Measurements from ENCODE around the gene ATP6V1C2.

Gene ATP6V1C2

DNA sequence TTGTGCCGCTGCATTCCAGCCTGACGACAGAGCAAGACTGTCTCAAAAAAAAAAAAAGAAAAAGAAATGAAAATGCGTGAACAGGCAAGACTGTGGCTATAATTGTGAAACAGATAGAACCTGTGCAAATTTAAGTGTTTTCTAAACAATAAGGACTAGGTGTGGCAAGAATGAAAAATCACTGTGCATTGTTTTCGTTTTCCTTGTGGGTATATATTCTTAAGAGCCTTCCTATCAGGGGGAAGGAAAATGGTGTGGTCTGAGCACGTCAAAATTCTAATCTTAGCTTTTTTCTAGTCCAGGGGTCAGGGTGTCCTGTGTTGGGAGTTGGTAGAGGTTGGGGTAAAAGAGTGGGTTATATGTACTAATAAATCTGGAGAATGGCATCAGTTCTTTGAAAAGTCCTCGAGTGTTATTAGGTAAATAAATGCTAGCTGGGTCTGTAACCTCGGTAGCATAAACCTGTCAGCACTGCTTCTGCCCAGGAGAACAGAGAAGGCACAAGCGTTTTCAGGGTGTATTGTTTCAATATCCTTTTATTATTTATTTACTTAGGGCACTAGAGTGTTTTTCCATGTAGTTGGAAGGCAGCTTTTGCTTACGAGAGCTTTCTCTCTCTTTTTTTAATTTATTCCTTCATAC is 11.6 kb downstream of the ATP6V1C2 start:
- no peak for DNase-seq

DNA sequence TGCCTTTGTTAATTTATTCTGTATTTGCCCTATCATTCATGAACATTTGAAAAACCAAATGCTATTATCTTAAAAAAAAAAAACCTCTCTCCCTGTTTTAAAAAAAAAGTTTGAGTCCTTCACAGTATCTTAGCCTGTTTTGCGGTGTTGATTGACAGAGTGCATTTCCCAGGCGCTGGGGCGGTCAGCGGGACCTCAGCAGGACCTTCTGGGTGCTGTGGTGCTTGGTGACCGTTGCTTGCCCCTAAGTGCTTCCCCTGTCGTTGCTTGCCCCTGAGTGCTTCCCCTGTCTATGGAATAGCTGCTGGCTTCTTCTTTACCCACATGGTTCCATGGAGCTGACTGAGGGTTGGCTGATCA is 12.1 kb downstream of the ATP6V1C2 start:
- no peak for DNase-seq

DNA sequence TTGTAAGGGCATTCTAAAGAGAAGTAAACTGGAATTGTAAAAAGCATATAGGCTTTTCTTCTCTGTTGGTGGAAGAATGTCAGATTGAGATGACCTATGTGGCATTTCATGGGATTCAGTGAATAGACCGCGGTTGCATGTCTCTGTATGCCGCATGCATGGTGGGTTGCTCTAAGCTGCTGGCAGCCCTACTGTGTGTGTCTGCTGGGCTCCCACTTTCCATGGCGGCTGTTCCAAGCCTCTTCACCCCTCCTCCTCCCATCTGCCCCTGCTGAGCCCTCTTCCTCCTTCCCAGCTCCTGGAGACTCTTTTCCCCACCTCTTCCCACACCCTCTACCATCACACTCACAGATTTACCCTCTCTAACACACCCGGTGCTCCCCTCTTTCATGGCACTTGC is 12.6 kb downstream of the ATP6V1C2 start:
- no peak for DNase-seq

DNA sequence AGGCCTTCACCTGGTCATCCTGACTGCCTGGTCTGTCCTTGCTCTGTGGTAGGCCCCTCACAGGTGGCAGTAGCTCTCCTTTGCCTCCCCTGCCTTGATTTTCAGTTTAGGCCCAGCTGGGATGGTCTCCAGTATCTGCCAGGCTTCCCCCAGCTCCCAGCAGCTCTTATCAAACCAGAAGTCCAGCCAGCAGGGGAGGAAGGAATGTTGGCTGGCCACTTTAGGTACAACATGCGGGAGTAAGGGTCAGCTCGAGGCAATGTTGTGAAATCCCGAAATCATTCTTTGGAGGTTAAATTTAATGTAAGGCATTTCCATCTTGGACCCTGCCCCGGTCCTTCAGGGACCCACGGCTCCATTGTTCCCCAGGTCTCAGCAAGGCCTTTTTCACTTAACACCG is 16.8 kb downstream of the ATP6V1C2 start:
- DNase-seq, result no peak

DNA sequence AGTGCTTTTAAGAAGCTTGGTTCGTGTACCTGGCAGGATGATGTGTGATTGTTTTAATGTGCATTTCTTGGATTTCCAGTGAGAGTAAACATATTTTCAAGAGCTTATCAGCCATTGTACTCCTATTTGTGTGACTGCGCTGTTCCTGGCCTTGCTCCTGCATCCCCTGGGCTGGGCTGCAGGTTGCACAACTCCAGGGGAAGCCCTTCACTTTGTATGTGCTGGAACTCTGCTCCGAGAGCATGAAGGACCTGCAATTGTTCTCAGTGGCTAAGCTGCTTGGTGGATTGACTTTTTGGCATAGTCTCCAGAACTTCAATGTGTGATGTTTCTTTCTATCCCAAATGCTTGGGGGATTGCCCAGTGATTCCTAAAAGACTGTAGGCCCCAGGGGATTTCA is 18.8 kb downstream of the ATP6V1C2 start:
- DNase-seq, result no peak

DNA sequence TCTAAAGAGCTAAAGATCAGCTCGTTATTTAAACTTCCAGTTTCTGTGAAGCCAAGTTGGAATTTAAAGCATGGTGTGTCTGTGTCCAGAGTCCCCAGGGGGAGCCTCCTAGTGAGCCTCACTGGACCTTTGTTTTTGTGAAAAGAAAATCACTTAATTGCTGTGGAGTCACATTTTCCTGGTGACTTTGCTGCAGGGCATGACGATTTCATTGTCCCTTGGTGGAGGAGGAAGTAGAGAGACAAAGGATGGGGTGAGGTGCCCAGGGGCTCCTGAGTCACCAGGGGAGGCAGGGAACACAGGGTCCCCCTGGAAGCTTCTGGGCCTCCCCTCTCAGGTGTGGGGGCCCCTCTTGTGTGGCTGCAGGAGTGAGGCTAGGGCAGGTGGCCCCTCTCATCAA is 19.7 kb downstream of the ATP6V1C2 start:
- DNase-seq, result no peak

DNA sequence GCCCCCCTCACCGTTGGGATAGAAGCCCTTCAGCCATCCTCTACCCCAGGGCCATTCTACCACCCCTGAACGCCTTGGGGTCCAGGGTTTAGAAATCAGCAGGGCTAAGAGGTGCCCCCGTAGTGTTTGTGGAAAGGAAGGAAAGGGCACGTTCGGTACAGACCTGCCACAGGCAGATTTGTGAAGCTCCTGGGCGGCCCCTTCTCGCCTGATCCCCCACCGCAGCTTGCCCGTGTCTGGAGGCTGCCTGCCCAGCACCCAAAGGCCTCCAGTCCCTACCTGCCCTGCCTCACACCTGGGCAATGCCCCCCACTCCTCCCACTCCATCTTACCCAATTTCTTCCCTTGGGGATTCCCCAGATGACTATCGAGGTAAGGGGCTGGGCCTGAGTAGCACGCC is 21.2 kb downstream of the ATP6V1C2 start:
- DNase-seq, result no peak

DNA sequence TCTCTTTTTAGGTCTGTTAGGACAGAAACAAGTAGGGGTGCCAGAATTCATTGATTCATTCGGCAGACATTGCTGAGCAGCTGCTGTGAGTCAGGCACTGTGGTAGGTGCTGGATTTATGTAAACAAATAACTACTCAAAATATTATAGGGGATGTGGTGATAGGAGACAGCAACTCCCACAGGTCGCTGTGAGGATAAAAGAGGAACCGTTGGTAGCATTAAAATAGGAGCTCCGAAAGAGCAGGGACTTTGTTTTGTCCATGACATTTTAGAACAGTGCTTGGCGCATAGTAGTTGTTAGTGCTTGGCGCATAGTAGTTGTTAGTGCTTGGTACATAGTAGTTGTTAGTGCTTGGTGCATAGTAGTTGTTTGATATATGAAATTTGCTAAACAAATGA is 29.2 kb downstream of the ATP6V1C2 start:
- no peak for DNase-seq

DNA sequence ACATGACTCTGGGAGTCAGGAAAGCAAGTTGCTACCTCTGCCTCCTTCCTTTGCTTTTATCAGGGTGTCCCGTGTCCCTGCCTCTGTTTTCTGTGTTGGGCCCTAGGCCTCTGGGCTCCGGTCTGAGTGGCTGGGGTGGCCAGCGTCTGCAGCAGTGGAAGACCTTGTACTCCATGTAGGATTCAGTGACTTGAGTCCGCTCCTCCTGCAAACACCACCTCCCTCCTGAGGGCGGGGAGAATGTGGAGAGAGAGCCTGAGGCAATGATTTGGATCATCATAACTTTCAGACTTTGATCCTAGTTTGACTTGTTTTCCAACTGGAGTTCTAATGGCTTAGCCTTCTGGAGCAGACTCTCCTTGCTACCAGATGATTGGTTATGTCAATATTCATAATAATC is 30.8 kb downstream of the ATP6V1C2 start:
- no peak for DNase-seq

DNA sequence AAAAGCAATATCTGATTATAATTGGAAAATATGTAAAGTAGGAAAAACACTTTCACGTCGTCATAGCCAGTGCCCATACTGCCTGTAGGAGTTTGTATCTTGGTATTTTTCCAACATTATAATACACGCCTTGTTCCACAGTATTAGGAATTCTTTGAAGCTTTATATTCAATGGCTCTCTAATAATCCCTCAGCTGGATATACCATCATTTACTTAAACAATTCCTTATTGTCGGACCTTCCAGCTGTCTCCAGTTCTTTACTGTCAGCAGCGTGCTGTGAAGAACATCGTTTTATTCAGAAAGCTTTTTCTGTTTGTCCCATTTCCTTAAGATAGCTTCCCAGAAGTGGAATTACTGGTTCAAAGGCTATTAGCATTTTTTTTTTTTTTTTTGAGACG is 31.7 kb downstream of the ATP6V1C2 start:
- no peak for DNase-seq

DNA sequence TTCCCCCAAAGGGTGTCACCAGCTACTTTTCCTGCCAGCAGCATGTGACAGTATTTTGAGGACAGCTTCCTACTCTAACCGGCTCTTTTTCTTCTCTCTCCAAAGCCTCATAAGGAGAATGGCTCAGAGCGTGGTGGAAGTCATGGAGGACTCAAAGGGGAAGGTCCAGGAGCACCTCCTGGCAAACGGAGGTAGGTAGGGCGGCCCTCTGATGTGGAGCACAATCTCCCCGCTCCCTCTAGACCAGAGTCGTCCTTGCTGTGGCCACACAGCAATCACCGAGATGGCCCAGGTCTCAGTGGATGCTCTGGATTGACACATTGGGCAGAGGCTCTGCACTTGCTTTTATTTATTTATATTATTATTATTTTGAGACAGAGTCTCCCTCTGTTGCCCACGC is 32.4 kb downstream of the ATP6V1C2 start:
- no peak for DNase-seq

DNA sequence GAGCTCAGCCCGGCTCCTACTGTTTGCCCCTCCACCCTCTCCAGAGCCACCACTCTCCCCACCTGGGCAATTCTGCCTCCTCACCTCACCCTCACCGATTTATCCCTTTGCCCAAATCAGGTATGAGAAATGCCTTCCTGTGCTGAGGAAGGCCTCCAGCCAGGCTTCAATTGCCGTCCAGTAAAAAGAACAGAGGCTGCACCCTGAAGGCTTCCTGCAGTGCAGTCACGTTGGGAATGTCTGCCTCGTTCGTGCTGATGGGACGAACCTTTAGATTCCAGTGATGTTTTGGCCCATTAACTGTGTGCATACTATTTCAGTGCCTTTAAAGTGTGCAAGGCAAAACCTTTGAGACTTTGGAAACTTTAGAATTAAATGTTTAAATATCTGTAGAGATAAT is 34.2 kb downstream of the ATP6V1C2 start:
- no peak for DNase-seq

DNA sequence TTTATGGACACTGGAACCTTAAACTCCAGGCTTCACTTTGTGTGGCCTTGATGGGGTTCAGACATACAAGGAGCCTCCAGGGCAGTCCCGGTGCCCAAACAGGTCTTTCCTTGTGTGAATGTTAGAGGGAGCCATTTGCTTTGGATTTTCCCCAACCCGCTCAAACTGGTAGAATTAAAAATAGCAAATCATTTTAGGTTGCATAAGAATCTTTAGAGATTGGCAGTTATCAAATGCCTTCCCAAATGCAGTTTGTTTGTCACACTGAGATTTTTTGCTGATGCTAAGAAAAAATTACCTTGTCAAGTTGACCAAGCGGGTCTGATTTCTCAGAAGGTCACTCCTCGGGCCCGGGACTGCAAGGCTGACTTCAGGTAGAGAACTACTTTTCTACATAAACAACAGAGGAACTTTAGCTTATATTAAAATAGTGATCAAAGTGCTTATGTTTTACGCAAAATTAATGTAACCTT is 36.4 kb downstream of the ATP6V1C2 start:
- no peak for DNase-seq

DNA sequence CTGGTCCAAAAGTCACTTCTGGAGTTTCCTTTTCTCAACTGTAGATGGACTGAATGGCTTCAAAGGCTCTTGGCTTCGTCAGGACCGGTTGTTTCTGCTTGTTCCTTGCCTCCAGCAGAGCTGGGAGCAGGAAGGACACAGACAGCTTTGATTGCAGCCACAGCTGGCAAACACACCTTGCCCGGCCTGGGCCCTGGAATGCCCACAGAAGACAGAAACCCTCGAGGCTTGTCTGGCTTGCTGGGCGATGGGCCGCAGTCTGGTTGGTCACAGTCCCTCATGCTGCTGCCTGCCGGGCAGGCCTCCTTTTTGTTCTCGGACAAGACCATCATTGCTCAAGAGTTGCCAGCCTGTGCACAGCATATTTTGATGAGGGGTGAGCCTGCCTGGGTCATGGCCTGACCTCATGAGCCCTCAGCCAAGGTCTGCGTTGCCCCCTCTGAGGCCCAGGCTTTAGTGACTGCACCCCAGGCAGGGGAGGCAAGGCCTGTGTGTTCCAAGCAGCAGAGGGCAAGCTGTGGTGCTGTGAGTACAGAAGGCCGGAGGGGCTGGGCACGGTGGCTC is 37.8 kb downstream of the ATP6V1C2 start:
- no peak for DNase-seq

DNA sequence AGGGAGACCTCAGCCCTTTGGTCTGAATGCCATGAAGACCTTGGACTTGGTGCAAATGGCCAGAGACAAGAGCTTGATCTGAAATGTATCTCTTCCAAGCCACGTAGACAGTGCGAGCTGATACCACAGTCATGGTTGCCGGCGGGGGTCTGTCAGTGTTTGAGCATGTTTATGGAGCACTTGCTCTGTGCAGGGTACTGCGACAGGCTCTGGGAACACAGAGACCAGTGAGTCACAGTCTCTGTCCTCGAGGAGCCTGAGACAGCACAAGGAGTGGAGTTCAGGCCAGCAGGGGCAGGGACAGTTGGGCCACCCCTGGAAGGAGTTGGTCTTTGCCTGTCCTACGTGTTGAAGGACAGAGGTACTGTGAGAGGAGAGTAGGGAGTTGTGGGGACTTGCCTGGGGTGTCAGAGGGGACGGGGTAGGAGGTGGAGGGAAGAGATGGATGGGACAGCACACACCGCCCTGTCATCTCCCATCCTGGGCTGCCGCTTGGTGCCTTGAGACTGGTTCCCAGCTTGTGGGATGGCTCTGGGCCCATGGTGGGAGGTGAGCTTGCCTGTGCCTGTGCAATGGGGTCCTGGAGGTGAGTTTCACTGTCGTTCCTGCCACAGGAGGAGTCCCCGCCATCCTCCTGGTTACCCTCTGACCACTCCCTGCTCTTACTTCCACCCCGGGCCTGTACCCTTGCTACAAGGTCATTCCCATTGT is 39.5 kb downstream of the ATP6V1C2 start:
- no peak for DNase-seq

DNA sequence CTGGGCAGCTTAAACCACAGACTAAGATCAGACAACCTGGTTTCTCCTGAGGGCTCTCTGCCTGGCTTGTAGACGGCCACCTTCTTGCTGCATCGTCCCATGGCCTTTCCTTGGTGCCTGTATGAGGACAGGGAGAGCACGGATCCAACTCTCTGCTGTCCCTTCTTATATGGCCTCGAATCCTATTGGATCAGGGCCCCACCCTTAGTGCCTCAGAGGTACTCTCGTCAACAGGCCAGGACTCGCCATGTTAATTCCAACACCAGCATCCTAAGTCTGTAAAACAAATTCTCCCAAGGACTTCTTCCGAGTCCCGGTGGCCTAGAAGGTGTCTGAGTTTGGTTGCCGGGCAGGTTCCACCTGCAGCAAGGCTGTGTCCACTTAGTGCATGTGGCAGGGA is 40.2 kb downstream of the ATP6V1C2 start:
- DNase-seq, result no peak

DNA sequence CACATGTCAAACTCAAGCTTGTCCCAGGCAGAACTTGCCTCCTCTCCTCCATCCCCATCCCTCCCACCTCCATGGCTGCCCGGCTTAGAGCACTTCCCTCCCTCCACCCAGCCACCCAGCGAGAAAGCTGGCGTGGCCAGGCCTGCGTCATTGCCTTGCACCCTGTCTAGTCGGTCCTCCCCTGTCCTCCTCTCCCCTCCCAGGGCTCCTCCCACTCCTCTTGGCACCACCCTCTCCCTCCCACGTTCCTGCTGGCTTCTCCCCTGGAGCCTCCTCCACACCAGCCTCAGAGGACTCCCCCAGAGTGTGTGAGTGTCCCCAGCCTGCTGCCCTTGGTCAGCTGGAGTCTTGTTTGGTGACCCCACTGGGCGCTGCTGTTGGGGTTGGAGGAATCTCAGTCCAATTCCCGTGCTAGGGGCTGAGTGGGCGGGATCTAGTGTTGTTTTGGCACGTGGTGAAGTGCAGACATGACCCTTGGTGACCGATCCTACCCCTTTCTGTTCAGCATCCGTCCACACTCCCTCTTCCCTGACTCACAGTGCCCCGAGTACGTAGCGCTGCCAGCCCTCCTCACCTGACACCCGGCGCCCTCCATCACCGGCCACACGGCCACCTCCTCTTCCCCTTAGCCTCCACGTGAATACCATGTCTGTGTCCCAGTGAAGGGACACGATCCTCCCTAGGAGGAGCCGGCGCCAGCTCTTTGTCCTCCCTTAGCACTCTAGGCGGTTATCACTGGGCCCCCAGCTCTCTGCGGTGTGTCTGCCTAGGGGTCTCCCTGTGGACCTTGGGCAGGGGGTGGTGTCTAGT is 41.4 kb downstream of the ATP6V1C2 start:
- peak; percentile 11 for DNase-seq

DNA sequence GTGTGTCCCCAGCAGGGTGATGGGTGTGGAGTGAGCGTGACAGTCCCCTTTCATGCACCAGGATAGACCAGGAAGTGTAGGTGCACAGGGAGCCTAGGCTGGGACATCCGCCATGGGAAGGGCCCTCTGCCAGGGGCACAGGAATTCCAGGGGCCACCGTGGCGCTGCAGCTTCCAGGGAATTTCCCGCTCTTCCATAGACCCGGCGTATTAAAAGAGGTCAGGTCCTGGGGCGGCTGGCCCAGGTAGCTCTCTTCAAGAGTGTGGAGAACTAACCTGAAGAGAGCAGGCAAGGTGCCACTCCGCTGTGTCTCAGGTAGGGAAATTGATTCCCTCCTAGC is 42.0 kb downstream of the ATP6V1C2 start:
- DNase-seq, result no peak

DNA sequence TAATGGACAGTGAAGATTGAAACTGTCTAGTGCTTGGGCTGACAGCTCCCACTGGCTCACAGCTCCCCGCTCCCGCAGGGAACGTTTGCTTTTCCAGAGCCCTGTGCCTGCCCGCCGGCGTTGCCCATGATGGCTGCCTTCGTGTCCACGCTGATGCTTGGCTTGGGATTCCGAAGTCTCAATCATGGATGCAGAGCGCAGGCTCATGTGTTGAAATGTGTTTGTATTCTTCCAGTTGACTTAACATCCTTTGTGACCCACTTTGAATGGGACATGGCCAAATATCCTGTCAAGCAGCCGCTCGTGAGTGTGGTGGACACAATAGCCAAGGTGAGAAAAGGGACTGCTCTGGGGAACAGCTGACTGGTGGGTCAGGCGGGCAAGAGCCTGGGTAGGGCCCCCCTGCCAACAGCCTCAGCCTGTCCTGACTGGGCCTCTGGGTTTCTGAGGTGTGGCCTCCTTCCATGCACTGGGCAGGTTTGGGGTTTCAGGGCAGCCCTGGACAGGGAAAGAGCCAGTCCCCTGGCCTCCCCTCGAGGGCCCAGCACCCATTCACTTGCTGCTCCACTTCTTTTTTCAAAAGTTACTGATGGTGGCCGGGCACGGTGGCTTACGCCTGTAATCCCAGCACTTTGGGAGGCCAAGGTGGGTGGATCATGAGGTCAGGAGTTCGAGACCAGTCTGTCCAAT is 42.8 kb downstream of the ATP6V1C2 start:
- DNase-seq, result no peak

DNA sequence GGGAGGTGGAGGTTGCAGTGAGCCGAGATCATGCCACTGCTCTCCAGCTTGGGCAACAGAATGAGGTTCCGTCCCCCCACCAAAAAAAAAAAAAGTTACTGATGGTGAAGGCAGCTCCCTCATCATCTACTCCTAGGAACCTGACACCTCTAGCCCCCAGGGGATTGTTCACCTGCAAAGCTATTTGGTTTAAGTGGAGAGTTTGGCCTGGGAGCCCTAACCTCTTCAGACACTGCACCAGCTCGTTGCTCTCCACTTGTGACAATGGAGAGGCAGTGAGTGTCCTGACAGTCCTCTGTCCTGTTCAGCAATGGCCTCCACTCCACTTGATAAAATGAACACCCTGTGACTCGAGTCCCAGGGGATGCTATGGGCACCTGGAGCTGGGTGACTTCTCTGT is 43.5 kb downstream of the ATP6V1C2 start:
- DNase-seq, result no peak

DNA sequence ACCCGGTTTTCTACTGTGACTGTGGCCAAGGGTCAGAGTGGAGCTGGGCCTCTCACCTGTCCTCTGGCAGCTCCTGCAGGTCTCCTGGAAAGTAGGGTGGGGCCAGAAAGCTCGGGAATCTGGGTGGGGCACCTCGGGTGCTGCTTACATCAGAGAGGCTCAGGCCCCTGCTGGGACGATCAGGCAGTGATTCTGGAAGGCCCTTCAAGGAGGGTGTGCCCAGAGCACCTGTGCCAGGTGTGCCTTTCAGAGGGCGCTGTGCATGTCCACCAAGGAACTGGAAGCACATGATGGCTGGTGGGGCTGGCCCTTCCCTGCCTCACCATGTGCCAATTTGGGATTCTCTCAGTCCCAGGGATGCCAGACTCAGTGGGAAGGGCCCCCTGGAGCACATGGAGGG is 44.0 kb downstream of the ATP6V1C2 start:
- DNase-seq, result no peak

DNA sequence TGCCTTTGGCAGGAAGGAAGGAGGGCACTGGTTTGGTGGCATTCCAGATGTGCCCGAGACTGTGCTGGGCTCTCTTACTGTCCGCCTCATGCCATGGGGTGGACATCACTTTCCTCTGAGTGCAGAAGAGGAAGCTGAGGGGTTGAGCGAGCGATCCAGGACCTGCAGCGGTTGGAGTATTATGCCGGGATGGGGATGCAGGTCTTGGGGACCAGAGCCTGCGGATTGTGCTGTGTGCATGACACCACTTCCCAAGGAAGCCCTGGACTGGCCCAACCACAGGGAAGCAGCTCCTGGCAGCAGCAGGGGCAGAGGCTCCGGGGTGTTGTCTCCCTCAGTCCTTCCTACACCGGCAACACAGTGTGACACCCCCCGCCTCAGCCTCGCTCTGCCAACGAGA is 44.5 kb downstream of the ATP6V1C2 start:
- DNase-seq, result no peak

DNA sequence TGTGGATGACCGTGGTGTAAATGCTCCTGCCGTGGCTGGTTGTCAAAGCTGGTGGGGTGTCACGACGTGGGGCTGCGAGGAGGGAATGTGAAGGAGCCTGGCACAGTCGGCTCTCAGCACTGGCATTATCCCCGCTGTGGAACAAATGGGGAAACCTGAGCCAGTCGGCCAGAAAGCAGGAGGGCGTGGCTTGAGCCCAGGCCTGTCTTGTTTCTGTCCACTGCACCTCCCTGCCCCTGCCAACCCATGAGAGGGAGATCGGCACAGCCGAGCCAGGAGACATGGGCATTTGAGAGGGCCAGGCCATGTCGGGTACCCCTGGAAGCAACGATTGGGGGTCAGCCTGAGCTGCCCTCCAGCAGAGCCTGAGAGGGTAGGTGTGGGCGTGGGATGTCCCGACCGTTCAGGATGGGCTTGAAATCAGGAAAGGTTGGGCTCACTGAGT is 46.7 kb downstream of the ATP6V1C2 start:
- DNase-seq, result no peak

Data from fibroblast of skin of abdomen (primary cell).